Activated T-cell treated with anti-CD3 and anti-CD28 coated beads, Interleukin-2, amount 50 U/mL, for 24 hours (primary cell): Measurements from ENCODE around the gene TBCD.
A peak's percentile ranks its signal among the peaks of the same experiment; 100 is the strongest.

ENCODE experiments used
- DNase-seq: peaks from one replicate; pipeline ENCODE4 v3.0.0-alpha.2; 2020
- H3K27ac Mint-ChIP-seq: 2 replicates; pipeline ENCODE4 v1.8.0; 2020; ENCODE audit warnings: mild to moderate bottlenecking, mixed read lengths
- H3K27me3 Mint-ChIP-seq: 2 replicates; pipeline ENCODE4 v1.8.0; 2020; ENCODE audit warnings: mixed read lengths
- H3K36me3 Mint-ChIP-seq: 2 replicates; pipeline ENCODE4 v1.8.0; 2020; ENCODE audit warnings: low read depth, mixed read lengths
- H3K4me1 Mint-ChIP-seq: 2 replicates; pipeline ENCODE4 v1.8.0; 2020; ENCODE audit warnings: low read depth, mixed read lengths
- H3K4me3 Mint-ChIP-seq: 2 replicates; pipeline ENCODE4 v1.8.0; 2020; ENCODE audit warnings: mild to moderate bottlenecking, moderate library complexity, mixed read lengths
- H3K9me3 Mint-ChIP-seq: 2 replicates; pipeline ENCODE4 v1.8.0; 2020; ENCODE audit warnings: mixed read lengths

The TBCD gene

GRCh38 chr17:82803185-82803584 is 51.3 kb downstream of the TBCD start:
- DNase-seq, result no peak
- H3K27ac Mint-ChIP-seq, result no peak overlapping the region
- H3K4me1 Mint-ChIP-seq, result peaks cover 7% of the 10 kb centered on the region
- H3K4me3 Mint-ChIP-seq, result no peak overlapping the region
- H3K27me3 Mint-ChIP-seq, result no peaks in the 10 kb centered on the region
- H3K9me3 Mint-ChIP-seq, result peaks cover 4% of the 10 kb centered on the region
- H3K36me3 Mint-ChIP-seq, result peaks cover 66% of the 10 kb centered on the region

GRCh38 chr17:82803606-82804005 is 51.7 kb downstream of the TBCD start:
- Mint-ChIP-seq H3K27me3 (no peaks in the 10 kb centered on the region), H3K4me1 (peaks cover 7% of the 10 kb centered on the region), H3K36me3 (peaks cover 64% of the 10 kb centered on the region), H3K9me3 (peaks cover 4% of the 10 kb centered on the region), H3K27ac (no peak overlapping the region), H3K4me3 (no peak overlapping the region)
- no peak for DNase-seq

GRCh38 chr17:82804442-82805191 is 52.8 kb downstream of the TBCD start:
- Mint-ChIP-seq H3K27me3 (no peaks in the 10 kb centered on the region), H3K4me1 (peaks cover 7% of the 10 kb centered on the region)
- no peak for DNase-seq

GRCh38 chr17:82805254-82805653 is 53.4 kb downstream of the TBCD start:
- H3K36me3 Mint-ChIP-seq, result peaks cover 61% of the 10 kb centered on the region
- peaks cover 4% of the 10 kb centered on the region for H3K9me3 Mint-ChIP-seq
- no peaks in the 10 kb centered on the region for H3K27me3 Mint-ChIP-seq
- no peak for DNase-seq
- peaks cover 7% of the 10 kb centered on the region for H3K4me1 Mint-ChIP-seq
- H3K27ac Mint-ChIP-seq, result no peak overlapping the region
- no peak overlapping the region for H3K4me3 Mint-ChIP-seq

More at GRCh38 chr17:82804442-82805191, 52.8 kb downstream of the TBCD start:
- no peak overlapping the region for H3K4me3 Mint-ChIP-seq
- peaks cover 62% of the 10 kb centered on the region for H3K36me3 Mint-ChIP-seq
- no peak overlapping the region for H3K27ac Mint-ChIP-seq
- peaks cover 4% of the 10 kb centered on the region for H3K9me3 Mint-ChIP-seq

GRCh38 chr17:82805823-82806222 is 54.0 kb downstream of the TBCD start:
- peaks cover 4% of the 10 kb centered on the region for H3K9me3 Mint-ChIP-seq
- H3K36me3 Mint-ChIP-seq, result peaks cover 62% of the 10 kb centered on the region
- DNase-seq, result no peak
- H3K27me3 Mint-ChIP-seq, result no peaks in the 10 kb centered on the region
- H3K27ac Mint-ChIP-seq, result no peak overlapping the region
- H3K4me3 Mint-ChIP-seq, result no peak overlapping the region
- peaks cover 7% of the 10 kb centered on the region for H3K4me1 Mint-ChIP-seq

- Mint-ChIP-seq H3K27me3 (no peaks in the 10 kb centered on the region), H3K9me3 (no peaks in the 10 kb centered on the region), H3K4me1 (peaks cover 4% of the 10 kb centered on the region), H3K36me3 (peaks cover 64% of the 10 kb centered on the region), H3K27ac (no peak overlapping the region), H3K4me3 (no peak overlapping the region)
- no peak for DNase-seq
Observed at GRCh38 chr17:82806645-82807044, 54.8 kb downstream of the TBCD start.

GRCh38 chr17:82807101-82807500 is 55.2 kb downstream of the TBCD start:
- Mint-ChIP-seq H3K27me3 (no peaks in the 10 kb centered on the region), H3K36me3 (peaks cover 64% of the 10 kb centered on the region), H3K9me3 (no peaks in the 10 kb centered on the region), H3K4me3 (no peak overlapping the region), H3K4me1 (peaks cover 3% of the 10 kb centered on the region), H3K27ac (no peak overlapping the region)
- DNase-seq, result no peak

- Mint-ChIP-seq H3K4me1 (no peaks in the 10 kb centered on the region), H3K27ac (no peak overlapping the region), H3K4me3 (no peak overlapping the region)
Observed at GRCh38 chr17:82807562-82807961, 55.7 kb downstream of the TBCD start.

GRCh38 chr17:82808006-82808405 is 56.1 kb downstream of the TBCD start:
- Mint-ChIP-seq H3K27ac (no peak overlapping the region), H3K9me3 (no peaks in the 10 kb centered on the region), H3K4me3 (no peak overlapping the region), H3K27me3 (no peaks in the 10 kb centered on the region), H3K4me1 (no peaks in the 10 kb centered on the region), H3K36me3 (peaks cover 67% of the 10 kb centered on the region)
- DNase-seq, result no peak

More at GRCh38 chr17:82807562-82807961, 55.7 kb downstream of the TBCD start:
- DNase-seq, result no peak
- no peaks in the 10 kb centered on the region for H3K9me3 Mint-ChIP-seq
- peaks cover 63% of the 10 kb centered on the region for H3K36me3 Mint-ChIP-seq
- H3K27me3 Mint-ChIP-seq, result no peaks in the 10 kb centered on the region

- no peak overlapping the region for H3K4me3 Mint-ChIP-seq
- H3K4me1 Mint-ChIP-seq, result no peaks in the 10 kb centered on the region
- no peaks in the 10 kb centered on the region for H3K9me3 Mint-ChIP-seq
- DNase-seq, result no peak
- H3K36me3 Mint-ChIP-seq, result peaks cover 79% of the 10 kb centered on the region
- H3K27ac Mint-ChIP-seq, result no peak overlapping the region
- H3K27me3 Mint-ChIP-seq, result no peaks in the 10 kb centered on the region
Observed at GRCh38 chr17:82808921-82809905, 57.3 kb downstream of the TBCD start.

GRCh38 chr17:82810644-82811430 is 59.0 kb downstream of the TBCD start:
- Mint-ChIP-seq H3K9me3 (no peaks in the 10 kb centered on the region), H3K36me3 (peaks cover 88% of the 10 kb centered on the region), H3K4me3 (no peak overlapping the region), H3K4me1 (peaks cover 4% of the 10 kb centered on the region), H3K27ac (no peak overlapping the region), H3K27me3 (no peaks in the 10 kb centered on the region)
- DNase-seq, result no peak

- Mint-ChIP-seq H3K4me3 (no peak overlapping the region), H3K27me3 (no peaks in the 10 kb centered on the region), H3K4me1 (peaks cover 4% of the 10 kb centered on the region), H3K36me3 (peaks cover 89% of the 10 kb centered on the region), H3K9me3 (no peaks in the 10 kb centered on the region), H3K27ac (no peak overlapping the region)
- DNase-seq, result no peak
Observed at GRCh38 chr17:82812058-82812457, 60.2 kb downstream of the TBCD start.

- no peaks in the 10 kb centered on the region for H3K9me3 Mint-ChIP-seq
- H3K4me3 Mint-ChIP-seq, result no peak overlapping the region
- H3K27me3 Mint-ChIP-seq, result no peaks in the 10 kb centered on the region
- peaks cover 88% of the 10 kb centered on the region for H3K36me3 Mint-ChIP-seq
- DNase-seq, result no peak
- peaks cover 4% of the 10 kb centered on the region for H3K4me1 Mint-ChIP-seq
- no peak overlapping the region for H3K27ac Mint-ChIP-seq
Observed at GRCh38 chr17:82812601-82813000, 60.7 kb downstream of the TBCD start.

GRCh38 chr17:82813299-82814051 is 61.6 kb downstream of the TBCD start:
- no peak for DNase-seq
- no peaks in the 10 kb centered on the region for H3K27me3 Mint-ChIP-seq
- peaks cover 91% of the 10 kb centered on the region for H3K36me3 Mint-ChIP-seq
- H3K9me3 Mint-ChIP-seq, result no peaks in the 10 kb centered on the region
- peak overlapping the region; percentile 2 for H3K27ac Mint-ChIP-seq
- H3K4me3 Mint-ChIP-seq, result no peak overlapping the region
- peaks cover 4% of the 10 kb centered on the region for H3K4me1 Mint-ChIP-seq
